GM23338 (cell line): Measurements from ENCODE around the gene LRMDA. TPM values are rescaled to one million over a fixed set of nuclear protein-coding genes. Genes with fewer than 3 reads are reported as not detected.

ENCODE experiments used
- ATAC-seq: fragments of 200-7000 bp; cut with Tn5 transposase; 3 replicates; pipeline ENCODE4 v1.9.1; 2020
- DNase-seq: peaks from one replicate; pipeline ENCODE4 v3.0.0-alpha.2; 2015; ENCODE audit warnings: low spot score
- H2AFZ ChIP-seq: fragments of 200-600 bp; sonication (generic); 2 replicates; pipeline ENCODE4 v1.8.0; 2016; ENCODE audit warnings: antibody characterized with exemption, mild to moderate bottlenecking, moderate library complexity
- H3F3A ChIP-seq: fragments of 200-600 bp; sonication (generic); replicated peaks from 2 replicates; pipeline ENCODE4 v1.8.0; 2017; ENCODE audit warnings: antibody characterized with exemption, mixed run types, low read depth
- H3K27ac ChIP-seq: fragments of 200-600 bp; sonication (generic); 2 replicates; pipeline ENCODE4 v1.6.1; 2016; ENCODE audit warnings: low read depth
- H3K27me3 ChIP-seq: fragments of 200-600 bp; sonication (generic); 2 replicates; pipeline ENCODE4 v1.8.0; 2016; ENCODE audit warnings: mild to moderate bottlenecking, mixed run types, moderate library complexity; ENCODE audit not compliant: insufficient read depth
- H3K36me3 ChIP-seq: fragments of 200-600 bp; sonication (generic); 2 replicates; pipeline ENCODE4 v1.8.0; 2016; ENCODE audit warnings: mild to moderate bottlenecking; ENCODE audit not compliant: insufficient read depth
- H3K4me1 ChIP-seq: fragments of 200-600 bp; sonication (generic); 2 replicates; pipeline ENCODE4 v1.8.0; 2016; ENCODE audit warnings: mild to moderate bottlenecking, moderate library complexity; ENCODE audit not compliant: insufficient read depth
- H3K4me2 ChIP-seq: fragments of 200-600 bp; sonication (generic); 2 replicates; pipeline ENCODE4 v1.7.1; 2017; ENCODE audit warnings: mixed run types
- H3K4me3 ChIP-seq: fragments of 200-600 bp; sonication (generic); 2 replicates; pipeline ENCODE4 v1.6.1; 2016; ENCODE audit warnings: mixed run types
- H3K79me2 ChIP-seq: fragments of 200-600 bp; sonication (generic); replicated peaks from 2 replicates; pipeline ENCODE4 v1.8.0; 2017; ENCODE audit warnings: mild to moderate bottlenecking; ENCODE audit not compliant: insufficient read depth
- H3K9me2 ChIP-seq: fragments of 200-600 bp; sonication (generic); 2 replicates; pipeline ENCODE4 v1.8.0; 2017; ENCODE audit not compliant: insufficient read depth
- H4K20me1 ChIP-seq: fragments of 200-600 bp; sonication (generic); replicated peaks from 2 replicates; pipeline ENCODE4 v1.8.0; 2017; ENCODE audit warnings: mild to moderate bottlenecking; ENCODE audit not compliant: insufficient read depth
- H3K27ac Mint-ChIP-seq: 2 replicates; pipeline ENCODE4 v1.8.0; 2020; ENCODE audit warnings: inconsistent platforms, mild to moderate bottlenecking, moderate library complexity, mixed read lengths
- H3K27me3 Mint-ChIP-seq: 3 replicates; pipeline ENCODE4 v1.8.0; 2022; ENCODE audit warnings: low read depth, mild to moderate bottlenecking, moderate library complexity, mixed read lengths, inconsistent platforms; ENCODE audit not compliant: insufficient read depth, poor library complexity
- H3K36me3 Mint-ChIP-seq: 3 replicates; pipeline ENCODE4 v1.8.0; 2021; ENCODE audit warnings: low read depth, mild to moderate bottlenecking, inconsistent platforms, moderate library complexity, mixed read lengths
- H3K4me1 Mint-ChIP-seq: 3 replicates; pipeline ENCODE4 v1.8.0; 2020; ENCODE audit warnings: mild to moderate bottlenecking, inconsistent platforms, mixed read lengths
- H3K4me3 Mint-ChIP-seq: 3 replicates; pipeline ENCODE4 v1.8.0; 2021; ENCODE audit warnings: moderate library complexity, mild to moderate bottlenecking, inconsistent platforms, mixed read lengths
- H3K9me3 Mint-ChIP-seq: 3 replicates; pipeline ENCODE4 v1.8.0; 2020; ENCODE audit warnings: moderate library complexity, mild to moderate bottlenecking, inconsistent platforms, mixed read lengths
- CREB1 ChIP-seq: fragments of 250-450 bp; sonication (Bioruptor Pico); IDR thresholded peaks from 2 replicates; pipeline ENCODE4 v1.5.0; 2020; ENCODE audit warnings: low read depth, mild to moderate bottlenecking, moderate library complexity
- ETS1 ChIP-seq: IDR thresholded peaks from 2 replicates; pipeline ENCODE4 v1.6.1; 2016; ENCODE audit warnings: antibody characterized with exemption
- EZH2 ChIP-seq: fragments of 200-600 bp; sonication (generic); IDR thresholded peaks from one replicate; pipeline ENCODE4 v1.8.0; 2017; ENCODE audit warnings: antibody characterized with exemption, mild to moderate bottlenecking, low read depth; ENCODE audit not compliant: unreplicated experiment
- EZH2phosphoT487 ChIP-seq: fragments of 200-600 bp; sonication (generic); IDR thresholded peaks from one replicate; pipeline ENCODE4 v1.8.1; 2018; ENCODE audit warnings: antibody characterized with exemption; ENCODE audit not compliant: unreplicated experiment
- JUNB ChIP-seq: IDR thresholded peaks from one replicate; pipeline ENCODE4 v1.6.1; 2016; ENCODE audit warnings: antibody characterized with exemption; ENCODE audit not compliant: unreplicated experiment
- POLR2AphosphoS5 ChIP-seq: IDR thresholded peaks from 2 replicates; pipeline ENCODE4 v1.6.1; 2016; ENCODE audit warnings: antibody characterized with exemption, low read depth
- REST ChIP-seq: IDR thresholded peaks from one replicate; pipeline ENCODE4 v1.6.1; 2018; ENCODE audit warnings: antibody characterized with exemption; ENCODE audit not compliant: unreplicated experiment
- STAT1 ChIP-seq: IDR thresholded peaks from one replicate; pipeline ENCODE4 v1.6.1; 2016; ENCODE audit warnings: antibody characterized with exemption; ENCODE audit not compliant: unreplicated experiment
- ZNF114 ChIP-seq: fragments of 250-450 bp; sonication (Bioruptor Pico); IDR thresholded peaks from 2 replicates; pipeline ENCODE4 v1.5.0; 2020; ENCODE audit warnings: mild to moderate bottlenecking, moderate library complexity
- ZNF331 ChIP-seq: fragments of 250-450 bp; sonication (Bioruptor Pico); IDR thresholded peaks from 2 replicates; pipeline ENCODE4 v1.5.0; 2020; ENCODE audit warnings: low read depth, mild to moderate bottlenecking, moderate library complexity
- ZNF462 ChIP-seq: fragments of 250-450 bp; sonication (Bioruptor Pico); IDR thresholded peaks from 2 replicates; pipeline ENCODE4 v1.5.0; 2020; ENCODE audit warnings: mild to moderate bottlenecking, moderate library complexity
- polyA plus RNA-seq: library from polyadenylated mRNA; unstranded; fragments of >200 nt; fragmentation: Nextera tagmentation; extraction: Ambion mirVana; gene quantifications from 2 replicates; pipeline ENCODE4 v1.2.1, GENCODE V29; 2016
- total RNA-seq: library from RNA; depleted of rRNA; stranded (reverse); fragments of >200 nt; shearing (Covaris generic); gene quantifications from 2 replicates; pipeline ENCODE4 v1.2.3, GENCODE V29; 2014
- TF ChIP-seq, protein P1 (sequence below), 2 experiments: fragments of 200-600 bp in 1 of 2; sonication (generic) in 1 of 2; conservative IDR thresholded peaks; 2 replicates each; pipeline versions ENCODE4 v1.5.1 to v1.6.1; 2016 to 2017; ENCODE audit warnings: antibody characterized with exemption in 2 of 2, low read depth in 2 of 2, mild to moderate bottlenecking in 2 of 2, moderate library complexity in 1 of 2

Gene LRMDA
- total and polyA plus RNA-seq, 2 experiments from 2014 or later: 0.90 to 1.8 TPM

DNA sequence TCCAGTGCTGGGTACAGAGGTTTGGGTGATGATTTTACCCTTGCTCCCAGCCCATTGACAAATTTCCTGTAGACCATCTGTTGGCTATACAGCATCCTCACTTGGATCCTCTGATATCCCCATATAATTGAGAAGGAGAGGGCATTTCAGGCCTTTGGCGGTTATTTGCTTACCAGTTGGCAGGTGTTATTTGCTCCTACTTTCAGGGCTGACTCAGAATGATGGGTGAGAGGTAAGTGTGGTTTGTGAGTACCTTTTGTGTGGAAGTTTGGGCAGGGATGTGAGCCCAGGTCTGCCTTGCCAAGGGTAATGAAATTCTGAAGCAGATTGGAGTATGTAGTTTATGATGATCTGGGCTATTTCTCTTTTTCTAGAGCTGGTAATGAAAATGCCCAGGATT, 93.6 kb downstream of the LRMDA start:
- no peaks in the 10 kb centered on the region for H3K79me2 ChIP-seq
- H3K9me3 Mint-ChIP-seq: no peaks in the 10 kb centered on the region; the same call in 1 of the 3 replicates
- no peak overlapping the region for H3K4me2 ChIP-seq
- H3K4me1 Mint-ChIP-seq: peaks cover 9% of the 10 kb centered on the region; the same call in 1 of the 3 replicates
- no peaks in the 10 kb centered on the region for H3K27me3 Mint-ChIP-seq
- peaks cover 7% of the 10 kb centered on the region; the same call in 1 of the 2 replicates for H3K27me3 ChIP-seq
- TF ChIP-seq REST: no peak
- no peak for TF ChIP-seq ZNF114 (CRISPR knock-in tag)
- no peak for TF ChIP-seq POLR2AphosphoS5
- TF ChIP-seq STAT1: no peak
- no peak for TF ChIP-seq ZNF331 (CRISPR knock-in tag)
- no peak for TF ChIP-seq EZH2phosphoT487
- TF ChIP-seq JUNB: no peak
- no peak for TF ChIP-seq ETS1
- TF ChIP-seq, protein P1, sequence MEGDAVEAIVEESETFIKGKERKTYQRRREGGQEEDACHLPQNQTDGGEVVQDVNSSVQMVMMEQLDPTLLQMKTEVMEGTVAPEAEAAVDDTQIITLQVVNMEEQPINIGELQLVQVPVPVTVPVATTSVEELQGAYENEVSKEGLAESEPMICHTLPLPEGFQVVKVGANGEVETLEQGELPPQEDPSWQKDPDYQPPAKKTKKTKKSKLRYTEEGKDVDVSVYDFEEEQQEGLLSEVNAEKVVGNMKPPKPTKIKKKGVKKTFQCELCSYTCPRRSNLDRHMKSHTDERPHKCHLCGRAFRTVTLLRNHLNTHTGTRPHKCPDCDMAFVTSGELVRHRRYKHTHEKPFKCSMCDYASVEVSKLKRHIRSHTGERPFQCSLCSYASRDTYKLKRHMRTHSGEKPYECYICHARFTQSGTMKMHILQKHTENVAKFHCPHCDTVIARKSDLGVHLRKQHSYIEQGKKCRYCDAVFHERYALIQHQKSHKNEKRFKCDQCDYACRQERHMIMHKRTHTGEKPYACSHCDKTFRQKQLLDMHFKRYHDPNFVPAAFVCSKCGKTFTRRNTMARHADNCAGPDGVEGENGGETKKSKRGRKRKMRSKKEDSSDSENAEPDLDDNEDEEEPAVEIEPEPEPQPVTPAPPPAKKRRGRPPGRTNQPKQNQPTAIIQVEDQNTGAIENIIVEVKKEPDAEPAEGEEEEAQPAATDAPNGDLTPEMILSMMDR (conservative IDR thresholded peaks at IDR 0.05; ENCODE audit: low read depth in 2 of 2): no peak
- TF ChIP-seq ZNF462 (CRISPR knock-in tag): no peak
- no peak for TF ChIP-seq CREB1 (CRISPR knock-in tag)
- TF ChIP-seq EZH2: no peak
- no peaks in the 10 kb centered on the region for H4K20me1 ChIP-seq
- H3F3A ChIP-seq: no peaks in the 10 kb centered on the region
- no peaks in the 10 kb centered on the region for H3K4me1 ChIP-seq
- H2AFZ ChIP-seq: no peak overlapping the region
- H3K9me2 ChIP-seq: peaks cover 6% of the 10 kb centered on the region; the same call in 1 of the 2 replicates
- H3K27ac Mint-ChIP-seq: no peak overlapping the region
- ATAC-seq: no peak
- no peaks in the 10 kb centered on the region for H3K36me3 ChIP-seq
- DNase-seq: no peak
- H3K4me3 Mint-ChIP-seq: no peak overlapping the region
- no peak overlapping the region for H3K4me3 ChIP-seq
- H3K36me3 Mint-ChIP-seq: no peaks in the 10 kb centered on the region
- H3K27ac ChIP-seq: no peak overlapping the region
